Subcutaneous adipose tissue (tissue), 4 donors: ENCODE measurements around the gene BANP. TPM values are rescaled to one million over a fixed set of nuclear protein-coding genes. Genes with fewer than 3 reads are reported as not detected.

ENCODE experiments used
- total RNA-seq, 4 donors: library from RNA; depleted of rRNA; stranded (reverse); fragments of >200 nt; gene quantifications; one replicate each; pipeline ENCODE4 v1.1.0, GENCODE V29; 2016
- TF ChIP-seq, protein P1 (sequence below): fragments of 450-650 bp; IDR thresholded peaks from one replicate; pipeline ENCODE4 v1.5.1; 2016; ENCODE audit warnings: low read depth, mild to moderate bottlenecking, control low read depth, antibody characterized with exemption, moderate library complexity

BANP gene
- total RNA-seq, 4 donors from 2014 or later: 12.9 to 21.1 (median 16.9) TPM

DNA sequence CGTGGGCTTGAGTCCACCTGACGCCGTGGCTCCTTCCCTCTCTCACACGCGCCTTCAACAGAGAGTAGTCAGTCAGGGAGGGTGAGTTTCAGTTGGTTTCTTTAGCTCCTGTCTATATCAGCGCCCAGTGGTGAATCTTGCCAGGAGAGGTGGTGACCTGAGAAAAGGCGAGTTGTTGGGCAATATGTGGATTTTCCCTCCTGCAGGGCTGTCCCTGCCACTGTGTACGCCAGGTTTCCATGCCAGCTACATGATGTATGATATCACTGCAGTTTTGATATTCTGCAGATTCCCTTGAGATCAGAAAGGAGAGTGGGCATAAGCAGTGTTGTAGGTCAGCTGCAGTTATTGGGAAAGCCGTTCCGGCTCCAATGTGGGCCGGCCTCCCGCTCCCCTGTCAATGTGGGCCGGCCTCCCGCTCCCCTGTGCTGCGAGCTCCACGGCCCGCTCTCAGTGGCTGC, 31.4 kb downstream of the BANP start:
- TF ChIP-seq, protein P1, sequence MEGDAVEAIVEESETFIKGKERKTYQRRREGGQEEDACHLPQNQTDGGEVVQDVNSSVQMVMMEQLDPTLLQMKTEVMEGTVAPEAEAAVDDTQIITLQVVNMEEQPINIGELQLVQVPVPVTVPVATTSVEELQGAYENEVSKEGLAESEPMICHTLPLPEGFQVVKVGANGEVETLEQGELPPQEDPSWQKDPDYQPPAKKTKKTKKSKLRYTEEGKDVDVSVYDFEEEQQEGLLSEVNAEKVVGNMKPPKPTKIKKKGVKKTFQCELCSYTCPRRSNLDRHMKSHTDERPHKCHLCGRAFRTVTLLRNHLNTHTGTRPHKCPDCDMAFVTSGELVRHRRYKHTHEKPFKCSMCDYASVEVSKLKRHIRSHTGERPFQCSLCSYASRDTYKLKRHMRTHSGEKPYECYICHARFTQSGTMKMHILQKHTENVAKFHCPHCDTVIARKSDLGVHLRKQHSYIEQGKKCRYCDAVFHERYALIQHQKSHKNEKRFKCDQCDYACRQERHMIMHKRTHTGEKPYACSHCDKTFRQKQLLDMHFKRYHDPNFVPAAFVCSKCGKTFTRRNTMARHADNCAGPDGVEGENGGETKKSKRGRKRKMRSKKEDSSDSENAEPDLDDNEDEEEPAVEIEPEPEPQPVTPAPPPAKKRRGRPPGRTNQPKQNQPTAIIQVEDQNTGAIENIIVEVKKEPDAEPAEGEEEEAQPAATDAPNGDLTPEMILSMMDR: no peak

- TF ChIP-seq, protein P1: no peak
Observed at GRCh38 chr16:87984632-87985267, 33.5 kb downstream of the BANP start.

GRCh38 chr16:87993901-87994300, 42.7 kb downstream of the BANP start:
- TF ChIP-seq, protein P1: no peak

DNA sequence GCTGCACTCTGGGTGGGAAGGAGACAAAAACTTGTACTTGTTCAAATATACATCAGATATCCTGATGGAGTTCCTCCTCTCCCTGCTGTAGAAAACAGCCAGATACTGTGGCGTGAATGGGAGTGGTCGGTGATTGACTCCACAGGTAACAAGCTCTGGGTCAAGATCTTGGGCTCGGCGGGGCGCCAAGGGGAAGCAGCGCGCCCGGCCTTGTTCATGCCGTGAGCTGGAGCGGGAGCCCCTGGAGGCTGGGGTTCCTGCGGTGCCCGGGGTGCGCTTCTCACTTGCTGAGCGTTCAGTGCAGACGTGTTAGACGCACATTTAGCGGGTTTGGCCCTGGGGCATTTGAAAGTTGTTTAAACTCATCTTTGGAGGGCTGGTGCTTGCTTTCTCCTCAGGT, 44.4 kb downstream of the BANP start:
- TF ChIP-seq, protein P1: no peak

DNA sequence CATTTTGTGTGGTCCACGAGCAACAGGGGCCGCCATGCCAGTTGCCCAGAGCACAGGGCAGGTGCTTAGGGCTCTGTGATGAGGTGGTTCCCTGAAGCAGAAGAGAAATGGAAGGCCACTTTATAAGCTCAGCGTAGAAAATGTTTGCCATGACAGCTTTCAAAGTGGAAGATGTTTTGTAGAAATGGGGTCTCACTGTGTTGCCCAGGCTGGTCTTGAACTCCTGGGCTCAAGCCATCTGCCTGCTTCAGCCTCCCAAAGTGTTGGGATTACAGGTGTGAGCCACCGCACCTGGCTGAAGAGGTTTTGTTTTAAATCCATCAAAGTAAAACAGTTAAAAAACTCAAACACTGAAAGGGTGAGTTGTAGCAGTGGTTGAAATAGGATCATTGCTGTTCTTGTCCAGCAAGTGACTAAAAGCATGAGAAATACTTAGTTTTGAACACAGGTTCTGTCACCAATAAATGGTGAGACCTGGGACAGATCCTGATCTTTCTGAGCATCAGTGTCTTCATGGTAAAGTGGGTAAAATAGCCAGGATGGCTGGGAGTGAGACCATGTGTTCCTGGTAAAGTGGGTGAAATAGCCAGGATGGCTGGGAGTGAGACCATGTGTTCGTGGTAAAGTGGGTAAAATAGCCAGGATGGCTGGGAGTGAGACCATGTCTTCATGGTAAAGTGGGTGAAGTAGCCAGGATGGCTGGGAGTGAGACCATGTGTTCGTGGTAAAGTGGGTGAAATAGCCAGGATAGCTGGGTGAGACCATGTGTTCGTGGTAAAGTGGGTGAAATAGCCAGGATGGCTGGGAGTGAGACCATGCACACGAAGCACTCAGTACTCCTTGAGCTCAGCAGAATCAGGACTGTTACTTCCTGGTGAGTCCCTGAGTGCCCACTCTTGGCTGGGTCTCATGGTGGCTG, 46.0 kb downstream of the BANP start:
- TF ChIP-seq, protein P1: no peak

DNA sequence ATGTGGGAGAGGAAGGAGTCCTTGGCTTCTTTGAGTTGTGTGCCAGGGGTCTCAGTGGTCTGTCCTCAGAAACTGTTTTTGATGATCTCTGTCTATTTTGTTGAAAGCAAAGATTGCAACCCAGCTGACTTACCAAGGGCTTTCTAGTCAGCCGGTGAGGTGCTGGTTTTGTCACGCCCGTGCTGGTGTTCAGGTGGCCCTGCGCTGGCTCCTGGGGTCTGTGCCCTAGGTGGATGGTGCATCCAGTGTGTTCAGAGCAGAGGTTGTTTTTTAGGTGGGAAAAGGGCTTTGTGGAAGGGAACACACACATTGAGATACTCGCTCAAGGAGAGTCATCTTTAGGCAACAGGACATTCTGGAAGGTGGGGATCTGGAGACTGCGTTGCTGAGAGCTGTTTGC, 51.0 kb downstream of the BANP start:
- TF ChIP-seq, protein P1: no peak

DNA sequence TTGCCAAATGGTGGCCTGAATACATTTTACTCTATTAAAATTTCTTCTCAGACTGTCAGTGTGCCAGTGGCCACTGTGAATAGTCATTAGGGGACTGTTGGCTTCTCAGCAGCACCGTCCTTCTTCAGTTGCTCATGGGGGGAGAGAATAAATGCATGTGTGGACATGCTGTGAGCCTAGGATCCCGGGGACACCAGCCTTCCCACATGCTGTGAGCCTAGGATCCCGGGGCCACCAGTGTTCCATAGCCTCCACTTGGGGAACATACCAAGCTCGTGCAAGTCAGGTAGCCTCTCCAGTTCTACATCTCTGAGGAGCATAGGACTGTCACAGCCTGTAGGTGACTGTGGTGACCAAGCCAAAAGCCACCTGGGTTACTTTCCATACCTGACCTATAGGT, 51.5 kb downstream of the BANP start:
- TF ChIP-seq, protein P1: no peak
